ENCODE results near the gene C5orf34.
A peak's percentile ranks its signal among the peaks of the same experiment; 100 is the strongest.
"Not testable (repeated sequence)": the region's sequence is repeated elsewhere in the genome, so short reads cannot be mapped to it uniquely, and the experiment has no call there.

C5orf34 gene

DNA sequence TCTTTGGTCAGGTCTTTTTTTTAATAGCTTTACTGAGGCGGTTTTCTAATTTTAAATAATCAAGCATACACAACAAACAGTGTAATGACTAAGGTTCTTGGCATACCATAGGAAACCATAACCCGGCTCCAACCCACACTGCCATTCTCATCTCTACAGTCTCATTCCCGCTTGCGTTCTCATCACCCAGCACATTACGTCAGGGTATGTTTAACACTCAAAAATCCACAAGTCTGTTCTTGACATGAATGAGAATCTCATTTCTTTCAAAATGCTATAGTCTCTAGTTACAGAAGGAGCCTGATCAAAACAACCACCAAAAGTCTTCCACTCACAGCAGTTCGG, 505 bp downstream of the C5orf34 start:
- no peak for DNase-seq

DNA sequence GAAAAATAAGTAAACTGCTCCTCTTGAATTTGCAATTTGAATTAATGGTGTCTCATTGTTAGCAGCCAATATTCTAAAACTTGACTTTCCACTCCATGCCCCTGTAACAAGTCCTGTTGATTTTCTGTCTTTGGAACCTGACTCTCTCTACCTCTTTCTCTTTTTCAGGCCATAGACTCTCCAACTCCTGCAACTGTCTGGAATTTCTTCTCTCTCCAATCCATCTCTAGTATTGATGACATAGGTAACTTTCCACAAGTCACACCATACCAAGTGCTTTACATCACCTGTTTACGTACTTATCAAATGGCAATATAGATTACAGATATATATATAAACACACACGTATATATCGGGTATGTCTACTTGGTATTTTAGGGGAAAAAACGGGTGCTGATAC, 923 bp downstream of the C5orf34 start:
- DNase-seq, result no peak

DNA sequence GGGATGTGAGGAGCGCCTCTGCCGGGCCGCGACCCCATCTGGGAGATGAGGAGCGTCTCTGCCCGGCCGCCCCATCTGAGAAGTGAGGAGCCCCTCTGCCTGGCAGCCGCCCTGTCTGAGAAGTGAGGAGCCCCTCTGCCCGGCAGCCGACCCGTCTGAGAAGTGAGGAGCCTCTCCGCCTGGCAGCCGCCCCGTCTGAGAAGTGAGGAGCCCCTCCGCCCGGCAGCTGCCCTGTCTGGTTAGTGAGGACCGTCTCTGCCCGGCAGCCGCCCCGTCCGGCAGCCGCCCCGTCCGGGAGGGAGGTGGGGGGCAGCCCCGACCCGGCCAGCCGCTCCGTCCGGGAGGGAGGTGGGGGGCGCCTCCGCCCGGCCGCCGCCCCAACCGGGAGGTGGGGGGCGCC, 3.9 kb downstream of the C5orf34 start:
- DNase-seq, result not testable (repeated sequence)

DNA sequence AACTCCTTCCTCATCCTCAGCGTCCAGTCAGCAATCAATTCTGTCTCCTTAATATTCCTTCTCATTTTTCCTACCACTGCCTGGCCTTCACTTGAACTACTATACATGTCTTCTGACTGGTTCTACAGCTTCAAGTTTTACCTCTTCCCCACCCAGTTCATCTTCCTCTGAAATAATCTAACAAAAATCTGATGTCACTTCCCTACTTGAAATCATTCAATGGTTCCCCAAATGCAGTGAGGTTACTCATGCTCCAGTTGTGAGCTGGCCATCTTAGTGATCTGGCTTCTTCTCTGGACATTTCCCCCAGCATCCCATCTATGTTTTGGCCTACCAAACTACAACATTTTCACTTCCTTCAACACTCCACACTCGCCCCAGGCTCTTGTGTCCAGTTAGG, 16.4 kb downstream of the C5orf34 start:
- DNase-seq, result no peak

DNA sequence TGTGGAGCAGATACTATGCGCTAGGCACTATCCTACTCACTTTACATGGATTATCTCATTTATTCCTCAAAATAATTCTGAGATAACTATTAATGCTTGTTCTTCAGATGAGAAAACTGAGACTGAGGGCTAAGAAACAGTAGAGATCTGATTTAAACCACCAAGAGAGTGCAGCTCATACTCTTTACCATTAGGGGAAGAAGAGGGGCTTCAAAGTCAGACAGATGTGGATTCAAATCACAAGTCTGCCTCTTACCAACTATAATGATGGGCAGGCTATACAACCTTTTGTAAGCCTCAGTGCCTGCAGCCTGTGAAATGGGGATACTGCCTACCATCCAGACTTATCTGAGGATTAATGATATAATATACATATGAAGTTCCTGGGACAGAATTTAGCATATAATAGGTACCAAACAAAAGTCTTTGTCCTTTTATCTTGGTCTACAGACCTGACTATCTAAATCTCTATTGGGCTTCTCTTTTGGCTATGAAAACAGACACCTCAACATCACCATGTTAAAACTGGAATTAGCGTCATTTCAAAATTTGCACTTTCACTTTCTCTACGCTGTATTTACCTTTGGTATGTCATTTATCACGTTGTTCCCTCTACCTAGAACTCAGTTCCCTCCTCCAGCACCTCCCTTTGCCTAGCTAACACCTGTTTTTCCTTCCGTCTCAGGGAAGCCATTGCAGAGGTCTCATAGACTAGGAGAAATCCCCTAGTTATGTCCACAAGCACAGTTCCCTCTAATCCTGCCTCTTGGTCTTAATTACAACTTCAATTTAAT, 17.4 kb downstream of the C5orf34 start:
- DNase-seq, result no peak

DNA sequence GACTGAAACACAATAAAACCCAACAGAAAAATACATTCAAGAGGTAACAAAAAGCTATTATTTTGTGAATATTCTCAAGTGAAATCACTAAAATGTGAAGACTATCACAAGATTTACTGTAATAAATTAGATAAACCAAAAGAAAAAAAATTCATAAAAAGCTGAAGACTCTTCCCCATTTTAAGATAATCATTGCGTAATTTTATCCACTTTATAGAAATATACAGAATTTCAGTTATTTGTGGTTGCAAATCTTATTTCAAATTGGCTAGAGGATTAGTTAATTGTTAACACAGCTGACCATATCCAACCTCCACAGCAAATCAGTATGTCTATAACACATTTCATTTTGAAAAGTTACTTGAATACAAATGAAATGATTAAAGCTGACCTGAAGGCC, 23.6 kb downstream of the C5orf34 start:
- no peak for DNase-seq

DNA sequence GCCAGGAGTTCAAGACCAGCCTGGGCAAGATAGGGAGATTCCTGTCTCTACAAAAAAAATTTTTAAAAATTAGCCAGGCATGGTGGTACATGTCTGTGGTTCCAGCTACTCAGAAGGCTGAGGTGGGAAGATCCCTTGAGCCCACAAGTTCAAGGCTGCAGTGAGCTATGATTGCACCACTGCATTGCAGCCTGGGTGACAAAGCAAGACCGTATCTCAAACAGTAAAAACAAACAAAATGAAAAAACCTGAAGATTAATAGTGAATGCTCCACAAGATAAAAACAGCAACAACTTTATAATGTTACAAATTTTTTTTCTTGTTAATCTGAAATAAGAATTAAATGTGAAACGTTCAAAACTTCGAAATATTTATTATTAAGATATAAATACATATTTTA, 28.6 kb downstream of the C5orf34 start:
- DNase-seq, result no peak

GRCh38 chr5:43485406-43485805, 29.5 kb downstream of the C5orf34 start:
- DNase-seq, result no peak

DNA sequence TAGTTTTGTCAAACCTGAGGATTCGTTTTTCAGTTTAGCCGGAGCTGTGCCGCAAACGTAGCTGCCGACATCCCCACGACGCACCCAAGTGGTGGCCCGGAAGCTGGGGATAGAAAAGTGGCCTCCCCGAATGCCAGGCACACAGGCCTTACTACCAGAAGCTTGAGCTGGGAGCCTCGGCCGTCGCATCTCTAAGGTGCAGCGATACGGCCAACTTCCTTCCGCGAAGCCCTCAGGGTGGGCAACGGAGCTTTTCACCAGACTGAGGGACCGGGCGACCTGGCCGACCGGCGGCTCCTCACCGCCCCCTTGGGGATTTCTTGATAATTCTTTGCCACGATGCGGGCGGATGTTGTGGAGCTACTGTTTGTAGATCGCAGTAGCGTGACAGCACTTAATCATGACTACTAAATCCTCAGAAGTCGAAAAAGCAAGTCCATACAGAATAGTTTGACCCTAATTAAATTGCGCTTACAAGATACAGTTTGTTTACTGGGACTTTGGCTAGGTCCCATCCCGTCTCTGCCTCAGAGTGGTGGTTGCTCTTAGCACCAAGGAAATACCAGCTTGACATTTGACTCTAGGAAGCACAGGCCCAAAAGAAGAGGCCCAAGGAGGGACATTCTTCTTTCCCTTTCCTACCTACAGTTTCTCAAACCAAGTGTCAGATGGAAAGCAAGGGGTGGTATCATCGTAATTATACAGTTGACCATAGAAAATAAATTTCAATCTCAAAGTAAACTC, 30.7 kb downstream of the C5orf34 start:
- peak; percentile 93 for DNase-seq

GRCh38 chr5:43483298-43484105, 31.4 kb downstream of the C5orf34 start, which contains the start of gene TMEM267:
TSS of gene TMEM267 (minus strand) at chr5:43483865. CDS start at chr5:43453969, 29,896 bp downstream.
- peak; percentile 97 for DNase-seq

GRCh38 chr5:43482490-43483297, 32.3 kb downstream of the C5orf34 start:
- DNase-seq, result no peak

GRCh38 chr5:43469671-43470391, 45.1 kb downstream of the C5orf34 start:
- DNase-seq, result no peak

DNA sequence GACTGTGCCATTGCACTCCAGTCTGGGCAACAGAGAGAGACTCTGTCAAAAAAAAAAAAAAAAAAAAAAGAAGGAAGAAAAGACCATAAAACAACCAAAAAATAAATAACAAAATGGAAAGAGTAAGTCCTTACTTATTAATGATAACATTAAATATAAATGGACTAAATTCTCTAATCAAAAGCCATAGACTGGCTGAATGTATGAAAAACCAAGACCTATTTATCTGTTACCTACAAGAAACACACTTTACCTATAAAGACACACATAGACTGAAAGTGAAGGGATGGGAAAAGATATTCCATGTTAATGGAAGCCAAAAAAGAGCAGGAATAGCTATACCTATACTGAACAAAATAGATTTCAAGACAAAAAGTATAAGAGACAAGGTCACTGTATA, 47.8 kb downstream of the C5orf34 start:
- DNase-seq, result no peak

GRCh38 chr5:43465455-43465854, 49.5 kb downstream of the C5orf34 start:
- DNase-seq, result not testable (repeated sequence)

DNA sequence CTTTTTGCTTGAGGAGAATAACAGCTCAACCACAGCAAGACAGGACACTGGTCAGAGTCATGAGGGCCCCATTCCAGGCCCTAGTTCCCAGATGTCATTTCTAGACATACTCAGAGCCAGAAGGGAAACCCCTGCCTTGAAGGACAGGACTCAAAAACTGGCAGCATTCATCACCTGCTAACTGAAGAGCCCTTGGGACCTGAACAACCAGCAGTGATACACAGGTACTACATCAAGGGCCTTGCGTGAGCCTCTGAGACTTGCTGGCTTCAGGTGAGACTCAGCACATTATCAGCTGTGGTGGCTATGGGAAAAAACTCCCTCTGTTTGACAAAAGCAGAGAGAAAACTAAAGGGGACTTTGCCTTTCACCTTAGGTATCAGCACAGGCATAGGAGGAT, 53.9 kb downstream of the C5orf34 start:
- no peak for DNase-seq

DNA sequence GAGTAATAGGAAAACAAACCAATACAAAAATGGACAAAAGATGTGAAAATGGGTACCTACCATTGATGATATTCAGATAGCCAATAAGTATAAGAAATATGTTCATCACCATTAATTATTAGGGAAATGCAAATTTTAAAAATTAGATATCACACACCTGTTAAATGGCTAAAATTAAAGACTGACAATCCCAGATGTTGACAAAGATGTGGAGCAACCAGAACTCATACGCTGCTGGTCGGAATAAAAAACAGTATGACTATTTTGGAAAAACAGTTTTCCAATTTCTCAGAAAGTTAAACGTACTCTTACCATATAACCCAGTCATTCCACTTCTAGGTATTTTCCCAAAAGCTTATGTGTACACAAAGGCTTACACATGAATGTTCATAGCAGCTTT, 58.4 kb downstream of the C5orf34 start:
- no peak for DNase-seq

DNA sequence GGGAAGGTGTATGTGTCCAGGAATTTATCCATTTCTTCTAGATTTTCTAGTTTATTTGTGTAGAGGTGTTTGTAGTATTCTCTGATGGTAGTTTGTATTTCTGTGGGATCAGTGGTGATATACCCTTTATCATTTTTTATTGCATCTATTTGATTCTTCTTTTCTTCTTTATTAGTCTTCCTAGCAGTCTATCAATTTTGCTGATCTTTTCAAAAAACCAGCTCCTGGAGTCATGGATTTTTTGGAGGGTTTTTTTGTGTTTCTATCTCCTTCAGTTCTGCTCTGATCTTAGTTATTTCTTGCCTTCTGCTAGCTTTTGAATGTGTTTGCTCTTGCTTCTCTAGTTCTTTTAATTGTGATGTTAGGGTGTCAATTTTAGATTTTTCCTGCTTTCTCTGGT, 73.4 kb downstream of the C5orf34 start:
- not testable (repeated sequence) for DNase-seq

- no peak for DNase-seq
Measured at GRCh38 chr5:43437062-43437660, 77.8 kb downstream of the C5orf34 start.

All from islet precursor cell (in vitro differentiated cells).